ENCODE results near the gene FAM120B.

FAM120B gene

GRCh38 chr6:170370416-170370815, 63.9 kb downstream of the FAM120B start:
- TF ChIP-seq PAX5 (IDR thresholded peaks at IDR 0.05; ENCODE audit: insufficient read depth, low read length, severe bottlenecking) (no peak), POLR2A (IDR thresholded peaks at IDR 0.05; ENCODE audit: low read depth, low read length) (no peak), POLR2AphosphoS5 (IDR thresholded peaks at IDR 0.05; ENCODE audit: low read depth, low read length) (no peak), SPI1 (IDR thresholded peaks at IDR 0.05; ENCODE audit: low read depth, low read length) (no peak), TAF1 (IDR thresholded peaks at IDR 0.05; ENCODE audit: low read depth, low read length) (no peak), POU2F2 (IDR thresholded peaks at IDR 0.05; ENCODE audit: low read depth, low read length) (no peak)
- no peak for FAIRE-seq
- DNase-seq (ENCODE audit: insufficient read length, low spot score), result no peak

GRCh38 chr6:170371080-170371479, 64.5 kb downstream of the FAM120B start:
- no peak for TF ChIP-seq POLR2AphosphoS5 (IDR thresholded peaks at IDR 0.05; ENCODE audit: low read depth, low read length)
- TF ChIP-seq SPI1 (IDR thresholded peaks at IDR 0.05; ENCODE audit: low read depth, low read length), result no peak
- no peak for TF ChIP-seq POLR2A (IDR thresholded peaks at IDR 0.05; ENCODE audit: low read depth, low read length)
- DNase-seq (ENCODE audit: insufficient read length, low spot score), result no peak
- FAIRE-seq, result no peak

GRCh38 chr6:170371588-170371987, 65.0 kb downstream of the FAM120B start:
- FAIRE-seq (no peak), DNase-seq (ENCODE audit: insufficient read length, low spot score) (no peak)
- TF ChIP-seq POU2F2 (IDR thresholded peaks at IDR 0.05; ENCODE audit: low read depth, low read length) (no peak), POLR2A (IDR thresholded peaks at IDR 0.05; ENCODE audit: low read depth, low read length) (no peak), SPI1 (IDR thresholded peaks at IDR 0.05; ENCODE audit: low read depth, low read length) (no peak), TAF1 (IDR thresholded peaks at IDR 0.05; ENCODE audit: low read depth, low read length) (no peak), PAX5 (IDR thresholded peaks at IDR 0.05; ENCODE audit: insufficient read depth, low read length, severe bottlenecking) (no peak), POLR2AphosphoS5 (IDR thresholded peaks at IDR 0.05; ENCODE audit: low read depth, low read length) (no peak)

GRCh38 chr6:170372380-170373325, 66.1 kb downstream of the FAM120B start:
- TF ChIP-seq POLR2A (IDR thresholded peaks at IDR 0.05; ENCODE audit: low read depth, low read length) (no peak), TAF1 (IDR thresholded peaks at IDR 0.05; ENCODE audit: low read depth, low read length) (no peak), PAX5 (IDR thresholded peaks at IDR 0.05; ENCODE audit: insufficient read depth, low read length, severe bottlenecking) (no peak), POU2F2 (IDR thresholded peaks at IDR 0.05; ENCODE audit: low read depth, low read length) (no peak), POLR2AphosphoS5 (IDR thresholded peaks at IDR 0.05; ENCODE audit: low read depth, low read length) (no peak), SPI1 (IDR thresholded peaks at IDR 0.05; ENCODE audit: low read depth, low read length) (no peak)
- DNase-seq (ENCODE audit: insufficient read length, low spot score) (no peak), FAIRE-seq (no peak)

GRCh38 chr6:170374571-170375444, 68.2 kb downstream of the FAM120B start:
- peak; percentile 52 for FAIRE-seq
- DNase-seq (ENCODE audit: insufficient read length, low spot score), result no peak
- no peak for TF ChIP-seq PAX5 (IDR thresholded peaks at IDR 0.05; ENCODE audit: insufficient read depth, low read length, severe bottlenecking)
- no peak for TF ChIP-seq SPI1 (IDR thresholded peaks at IDR 0.05; ENCODE audit: low read depth, low read length)
- TF ChIP-seq TAF1 (IDR thresholded peaks at IDR 0.05; ENCODE audit: low read depth, low read length), result no peak
- no peak for TF ChIP-seq POLR2A (IDR thresholded peaks at IDR 0.05; ENCODE audit: low read depth, low read length)
- TF ChIP-seq POLR2AphosphoS5 (IDR thresholded peaks at IDR 0.05; ENCODE audit: low read depth, low read length), result no peak
- no peak for TF ChIP-seq POU2F2 (IDR thresholded peaks at IDR 0.05; ENCODE audit: low read depth, low read length)

GRCh38 chr6:170375661-170376060, 69.1 kb downstream of the FAM120B start:
- no peak for TF ChIP-seq POU2F2 (IDR thresholded peaks at IDR 0.05; ENCODE audit: low read depth, low read length)
- TF ChIP-seq TAF1 (IDR thresholded peaks at IDR 0.05; ENCODE audit: low read depth, low read length), result no peak
- TF ChIP-seq PAX5 (IDR thresholded peaks at IDR 0.05; ENCODE audit: insufficient read depth, low read length, severe bottlenecking), result no peak
- TF ChIP-seq SPI1 (IDR thresholded peaks at IDR 0.05; ENCODE audit: low read depth, low read length), result no peak
- TF ChIP-seq POLR2AphosphoS5 (IDR thresholded peaks at IDR 0.05; ENCODE audit: low read depth, low read length), result no peak
- TF ChIP-seq POLR2A (IDR thresholded peaks at IDR 0.05; ENCODE audit: low read depth, low read length), result no peak
- FAIRE-seq (no peak), DNase-seq (ENCODE audit: insufficient read length, low spot score) (no peak)

- TF ChIP-seq SPI1 (IDR thresholded peaks at IDR 0.05; ENCODE audit: low read depth, low read length) (peak; percentile 37; the same call in 1 of the 2 replicates), TAF1 (IDR thresholded peaks at IDR 0.05; ENCODE audit: low read depth, low read length) (no peak), PAX5 (IDR thresholded peaks at IDR 0.05; ENCODE audit: insufficient read depth, low read length, severe bottlenecking) (no peak), POLR2AphosphoS5 (IDR thresholded peaks at IDR 0.05; ENCODE audit: low read depth, low read length) (no peak), POU2F2 (IDR thresholded peaks at IDR 0.05; ENCODE audit: low read depth, low read length) (no peak)
- FAIRE-seq, result no peak
- no peak for DNase-seq (ENCODE audit: insufficient read length, low spot score)
Measured at GRCh38 chr6:170376386-170377043, 70.0 kb downstream of the FAM120B start.

GRCh38 chr6:170378502-170378901, 71.9 kb downstream of the FAM120B start:
- DNase-seq (ENCODE audit: insufficient read length, low spot score) (no peak), FAIRE-seq (no peak)
- no peak for TF ChIP-seq POLR2A (IDR thresholded peaks at IDR 0.05; ENCODE audit: low read depth, low read length)
- no peak for TF ChIP-seq SPI1 (IDR thresholded peaks at IDR 0.05; ENCODE audit: low read depth, low read length)
- no peak for TF ChIP-seq TAF1 (IDR thresholded peaks at IDR 0.05; ENCODE audit: low read depth, low read length)
- no peak for TF ChIP-seq PAX5 (IDR thresholded peaks at IDR 0.05; ENCODE audit: insufficient read depth, low read length, severe bottlenecking)
- TF ChIP-seq POU2F2 (IDR thresholded peaks at IDR 0.05; ENCODE audit: low read depth, low read length), result no peak
- TF ChIP-seq POLR2AphosphoS5 (IDR thresholded peaks at IDR 0.05; ENCODE audit: low read depth, low read length), result no peak
